Fibroblast of lung (primary cell): Measurements from ENCODE around the gene SPACA9. TPM values are rescaled to one million over a fixed set of nuclear protein-coding genes. Genes with fewer than 3 reads are reported as not detected.

Experiments
- DNase-seq, 2 donors: peaks; one replicate each; pipeline versions ENCODE4 v3.0.0 to v3.0.0-alpha.2; 2010; ENCODE audit warnings: low read depth in 2 of 2
- H2AFZ ChIP-seq: 2 replicates; pipeline ENCODE4 v1.5.1; 2012; ENCODE audit warnings: low read length, control low read depth, inconsistent platforms
- H3K27ac ChIP-seq: 2 replicates; pipeline ENCODE4 v1.5.1; 2011; ENCODE audit warnings: low read length, control low read depth; ENCODE audit not compliant: insufficient read depth
- H3K27me3 ChIP-seq: 2 replicates; pipeline ENCODE4 v1.5.1; 2011; ENCODE audit warnings: mild to moderate bottlenecking, low read length; ENCODE audit not compliant: control insufficient read depth, insufficient read depth
- H3K36me3 ChIP-seq: 2 replicates; pipeline ENCODE4 v1.5.1; 2011; ENCODE audit warnings: low read length; ENCODE audit not compliant: control insufficient read depth, insufficient read depth
- H3K4me1 ChIP-seq: 2 replicates; pipeline ENCODE4 v1.5.1; 2011; ENCODE audit warnings: low read length; ENCODE audit not compliant: control insufficient read depth, insufficient read depth; ENCODE audit errors: extremely low read depth
- H3K4me2 ChIP-seq: 2 replicates; pipeline ENCODE4 v1.5.1; 2011; ENCODE audit warnings: low read length, control low read depth; ENCODE audit not compliant: insufficient read depth; ENCODE audit errors: extremely low read depth
- H3K4me3 ChIP-seq, 4 experiments: fragments of 200-600 bp in 1 of 4; sonication (generic) in 1 of 4; replicated peaks in 1 of 4; 2 replicates each; pipeline ENCODE4 v1.5.1; 2011 to 2016; ENCODE audit warnings: low read length in 4 of 4, low read depth in 3 of 4, mild to moderate bottlenecking in 3 of 4, control low read depth in 2 of 4, inconsistent platforms in 1 of 4, mixed read lengths in 1 of 4; ENCODE audit not compliant: insufficient read depth in 1 of 4; ENCODE audit errors: control extremely low read depth in 1 of 4
- H3K79me2 ChIP-seq: 2 replicates; pipeline ENCODE4 v1.5.1; 2012; ENCODE audit warnings: mild to moderate bottlenecking, low read length, inconsistent platforms; ENCODE audit not compliant: control insufficient read depth, insufficient read depth
- H3K9ac ChIP-seq: 2 replicates; pipeline ENCODE4 v1.5.1; 2011; ENCODE audit warnings: mild to moderate bottlenecking, low read length, control low read depth; ENCODE audit not compliant: insufficient read depth
- H3K9me3 ChIP-seq: 2 replicates; pipeline ENCODE4 v1.5.1; 2012; ENCODE audit warnings: low read depth, low read length; ENCODE audit not compliant: control insufficient read depth, insufficient read depth
- H4K20me1 ChIP-seq: 2 replicates; pipeline ENCODE4 v1.5.1; 2011; ENCODE audit warnings: low read length; ENCODE audit not compliant: control insufficient read depth, insufficient read depth; ENCODE audit errors: extremely low read depth
- CTCF ChIP-seq, 2 donors: IDR thresholded peaks in 1 of 2; conservative IDR thresholded peaks in 1 of 2; 1 replicate in 1 of 2; 2 replicates in 1 of 2; pipeline ENCODE4 v1.5.1; 2011 to 2012; ENCODE audit warnings: low read length in 2 of 2, control low read depth in 1 of 2, inconsistent platforms in 1 of 2, low read depth in 1 of 2, mild to moderate bottlenecking in 1 of 2
- EZH2 ChIP-seq: IDR thresholded peaks from 2 replicates; pipeline ENCODE4 v1.5.1; 2012; ENCODE audit warnings: low read length, control low read depth, mild to moderate bottlenecking; ENCODE audit errors: missing control alignments
- polyA plus RNA-seq, 2 donors: library from polyadenylated mRNA; depleted of rRNA in 1 of 2; stranded (reverse) in 1 of 2; unstranded in 1 of 2; fragments of >200 nt; gene quantifications; 2 replicates each; pipeline ENCODE4 v1.2.1, GENCODE V29; 2011 to 2012; ENCODE audit warnings: missing spikeins in 1 of 2
- total RNA-seq: library from RNA; depleted of rRNA; stranded (reverse); fragments of >200 nt; gene quantifications from 2 replicates; pipeline ENCODE4 v1.2.1, GENCODE V29; 2014

Gene SPACA9
- total and polyA plus RNA-seq, 2 donors (not counting 1 experiment from before 2014, with no cell fraction given) = 4.3 to 4.4 TPM

- Histone ChIP-seq H3K27ac (no peak overlapping the region), H3K9ac (no peak overlapping the region), H3K79me2 (no peaks in the 10 kb centered on the region), H3K4me1 (no peaks in the 10 kb centered on the region), H3K27me3 (no peaks in the 10 kb centered on the region), H3K36me3 (peaks cover 20% of the 10 kb centered on the region), H3K9me3 (no peaks in the 10 kb centered on the region), H3K4me2 (no peak overlapping the region), H4K20me1 (no peaks in the 10 kb centered on the region), H2AFZ (no peak overlapping the region), H3K4me3 (no peak overlapping the region)
- TF ChIP-seq EZH2 = no peak
- TF ChIP-seq CTCF (conservative IDR thresholded peaks at IDR 0.05 in 1 of 2, IDR thresholded peaks at IDR 0.05 in 1 of 2; ENCODE audit: low read depth in 1 of 2, low read length in 2 of 2) = no peak
- DNase-seq = peak in 1 of 2 donors; percentile 47
Observed at GRCh38 chr9:132896906-132897305, 18.2 kb downstream of the SPACA9 start.

GRCh38 chr9:132898051-132898450 lies 19.4 kb downstream of the SPACA9 start:
- no peaks in the 10 kb centered on the region for H3K4me1 ChIP-seq
- H3K36me3 ChIP-seq = peaks cover 23% of the 10 kb centered on the region
- H3K9me3 ChIP-seq = no peaks in the 10 kb centered on the region
- TF ChIP-seq CTCF (conservative IDR thresholded peaks at IDR 0.05 in 1 of 2, IDR thresholded peaks at IDR 0.05 in 1 of 2; ENCODE audit: low read depth in 1 of 2, low read length in 2 of 2) (no peak), EZH2 (no peak)
- no peak overlapping the region for H3K9ac ChIP-seq
- H4K20me1 ChIP-seq = no peaks in the 10 kb centered on the region
- no peaks in the 10 kb centered on the region for H3K79me2 ChIP-seq
- H3K4me3 ChIP-seq = no peak overlapping the region
- H3K27ac ChIP-seq = no peak overlapping the region
- no peaks in the 10 kb centered on the region for H3K27me3 ChIP-seq
- no peak for DNase-seq
- H2AFZ ChIP-seq = no peak overlapping the region
- H3K4me2 ChIP-seq = no peak overlapping the region

GRCh38 chr9:132901858-132902831 lies 23.4 kb downstream of the SPACA9 start:
- peak overlapping the region; percentile 24 for H3K27ac ChIP-seq
- H3K4me3 ChIP-seq = no peak overlapping the region
- no peaks in the 10 kb centered on the region for H3K9me3 ChIP-seq
- TF ChIP-seq CTCF (conservative IDR thresholded peaks at IDR 0.05 in 1 of 2, IDR thresholded peaks at IDR 0.05 in 1 of 2; ENCODE audit: low read depth in 1 of 2, low read length in 2 of 2) (peak; percentile 92 to 96), EZH2 (no peak)
- H3K9ac ChIP-seq = no peak overlapping the region
- no peak overlapping the region for H2AFZ ChIP-seq
- no peaks in the 10 kb centered on the region for H3K4me1 ChIP-seq
- no peaks in the 10 kb centered on the region for H4K20me1 ChIP-seq
- DNase-seq = peak; percentile 76 to 83
- no peak overlapping the region for H3K4me2 ChIP-seq
- H3K36me3 ChIP-seq = peaks cover 21% of the 10 kb centered on the region
- H3K27me3 ChIP-seq = no peaks in the 10 kb centered on the region
- no peaks in the 10 kb centered on the region for H3K79me2 ChIP-seq
